ENCODE data around the gene MATN4. TPM values are rescaled to one million over a fixed set of nuclear protein-coding genes. Genes with fewer than 3 reads are reported as not detected.
A peak's percentile ranks its signal among the peaks of the same experiment; 100 is the strongest.

The MATN4 gene
- total and polyA plus RNA-seq, 2 of the 13 experiments (the other 11 are each of a cell fraction or from before 2014, with no cell fraction given): not detected

- TF ChIP-seq ZFX (CRISPR knock-in tag; IDR thresholded peaks at IDR 0.05; ENCODE audit: low read depth): no peak
- 0 out of 2 replicates have a peak, but pooled peaks have one; percentile 54 for TF ChIP-seq ZNF607 (CRISPR knock-in tag; IDR thresholded peaks at IDR 0.05; ENCODE audit: borderline replicate concordance)
- TF ChIP-seq SMAD9 (CRISPR knock-in tag; IDR thresholded peaks at IDR 0.05): no peak
- TF ChIP-seq PAXIP1 (CRISPR knock-in tag; conservative IDR thresholded peaks at IDR 0.05): peak; percentile 55
- 0 out of 2 replicates have a peak, but pooled peaks have one; percentile 12 for TF ChIP-seq BCL6 (CRISPR knock-in tag; IDR thresholded peaks at IDR 0.05)
- peak; percentile 90 for TF ChIP-seq PPARG (CRISPR knock-in tag; conservative IDR thresholded peaks at IDR 0.05)
- no peak for TF ChIP-seq SNAPC5 (CRISPR knock-in tag; IDR thresholded peaks at IDR 0.05; ENCODE audit: borderline replicate concordance)
- no peak for TF ChIP-seq SYNCRIP (IDR thresholded peaks at IDR 0.05; ENCODE audit: insufficient read depth, low read depth, low read length)
- no peak for TF ChIP-seq FLYWCH1 (CRISPR knock-in tag; IDR thresholded peaks at IDR 0.05)
- no peak for TF ChIP-seq TCF7L2 (IDR thresholded peaks at IDR 0.05; ENCODE audit: low read depth, low read length)
- TF ChIP-seq ZNF160 (CRISPR knock-in tag; IDR thresholded peaks at IDR 0.05): no peak
- TF ChIP-seq ZSCAN25 (CRISPR knock-in tag; IDR thresholded peaks at IDR 0.05): no peak
- TF ChIP-seq ZNF768 (CRISPR knock-in tag; IDR thresholded peaks at IDR 0.05): no peak
- no peak for TF ChIP-seq MTA1 (CRISPR knock-in tag; IDR thresholded peaks at IDR 0.05; ENCODE audit: borderline replicate concordance)
- no peak for TF ChIP-seq ATF1 (CRISPR knock-in tag; IDR thresholded peaks at IDR 0.05)
- TF ChIP-seq ZNF333 (CRISPR knock-in tag; IDR thresholded peaks at IDR 0.05; ENCODE audit: borderline replicate concordance): no peak
- TF ChIP-seq ZNF629 (CRISPR knock-in tag; conservative IDR thresholded peaks at IDR 0.05): no peak
- no peak for TF ChIP-seq BRF2 (CRISPR knock-in tag; IDR thresholded peaks at IDR 0.05)
- TF ChIP-seq RORA (CRISPR knock-in tag; IDR thresholded peaks at IDR 0.05): no peak
- 0 out of 2 replicates have a peak, but pooled peaks have one; percentile 74 for TF ChIP-seq HINFP (CRISPR knock-in tag; IDR thresholded peaks at IDR 0.05; ENCODE audit: low read depth)
- TF ChIP-seq MAX (IDR thresholded peaks at IDR 0.05): no peak
- 0 out of 2 replicates have a peak, but pooled peaks have one; percentile 22 for TF ChIP-seq TAF1 (CRISPR knock-in tag; IDR thresholded peaks at IDR 0.05)
- no peak for TF ChIP-seq ARNT2 (CRISPR knock-in tag; IDR thresholded peaks at IDR 0.05; ENCODE audit: low read depth)
- TF ChIP-seq FOXC1 (CRISPR knock-in tag; IDR thresholded peaks at IDR 0.05; ENCODE audit: borderline replicate concordance): peak; percentile 72; the same call in 1 of the 2 replicates
These were observed 37.2 kb upstream of the MATN4 start (continued) for GRCh38 chr20:45345104-45345936.
